MM.1S (cell line): Measurements from ENCODE around the gene PRXL2C.

Experiments
- DNase-seq: peaks from one replicate; pipeline ENCODE4 v3.0.0-alpha.2; 2015
- H2AFZ ChIP-seq: fragments of 300-600 bp; sonication (generic); 2 replicates; pipeline ENCODE4 v1.6.0; 2016; ENCODE audit warnings: antibody characterized with exemption, low read length
- H3F3A ChIP-seq: fragments of 300-600 bp; sonication (generic); 2 replicates; pipeline ENCODE4 v1.6.1; 2016; ENCODE audit warnings: mild to moderate bottlenecking, antibody characterized with exemption, low read length, moderate library complexity, mixed read lengths; ENCODE audit not compliant: insufficient read depth
- H3K27ac ChIP-seq: fragments of 300-600 bp; sonication (generic); 2 replicates; pipeline ENCODE4 v1.5.1; 2016; ENCODE audit warnings: mild to moderate bottlenecking, low read length
- H3K27me3 ChIP-seq: fragments of 300-600 bp; sonication (generic); replicated peaks from 2 replicates; pipeline ENCODE4 v1.6.0; 2016; ENCODE audit warnings: low read length; ENCODE audit not compliant: insufficient read depth
- H3K36me3 ChIP-seq: fragments of 300-600 bp; sonication (generic); replicated peaks from 2 replicates; pipeline ENCODE4 v1.6.1; 2016; ENCODE audit warnings: mild to moderate bottlenecking, low read length, mixed read lengths; ENCODE audit not compliant: insufficient read depth
- H3K4me1 ChIP-seq: fragments of 300-600 bp; sonication (generic); 2 replicates; pipeline ENCODE4 v1.6.1; 2016; ENCODE audit warnings: low read length, mixed read lengths
- H3K4me2 ChIP-seq: fragments of 300-600 bp; sonication (generic); 2 replicates; pipeline ENCODE4 v1.6.0; 2016; ENCODE audit warnings: low read depth, low read length
- H3K4me3 ChIP-seq: fragments of 300-600 bp; sonication (generic); 2 replicates; pipeline ENCODE4 v1.5.1; 2016; ENCODE audit warnings: low read length, mixed read lengths
- H3K79me2 ChIP-seq: fragments of 300-600 bp; sonication (generic); 2 replicates; pipeline ENCODE4 v1.6.1; 2016; ENCODE audit warnings: mixed run types, low read length, mixed read lengths
- H3K9ac ChIP-seq: fragments of 300-600 bp; sonication (generic); 2 replicates; pipeline ENCODE4 v1.6.1; 2016; ENCODE audit warnings: low read length, mixed read lengths
- H3K9me2 ChIP-seq: fragments of 300-600 bp; sonication (generic); replicated peaks from 2 replicates; pipeline ENCODE4 v1.6.1; 2016; ENCODE audit warnings: mild to moderate bottlenecking, low read length, mixed read lengths; ENCODE audit not compliant: insufficient read depth
- H3K9me3 ChIP-seq: fragments of 300-600 bp; sonication (generic); replicated peaks from 2 replicates; pipeline ENCODE4 v1.6.1; 2016; ENCODE audit warnings: mild to moderate bottlenecking, low read length, mixed read lengths; ENCODE audit not compliant: insufficient read depth
- H4K20me1 ChIP-seq: fragments of 300-600 bp; sonication (generic); 2 replicates; pipeline ENCODE4 v1.6.1; 2016; ENCODE audit warnings: mild to moderate bottlenecking, low read length, moderate library complexity, mixed read lengths; ENCODE audit not compliant: insufficient read depth
- CTCF ChIP-seq: fragments of 300-600 bp; sonication (generic); IDR thresholded peaks from 2 replicates; pipeline ENCODE4 v1.5.1; 2016; ENCODE audit warnings: antibody characterized with exemption, low read length, mixed read lengths
- EZH2 ChIP-seq: fragments of 300-600 bp; sonication (generic); optimal IDR thresholded peaks from 2 replicates; pipeline ENCODE3; 2017; ENCODE audit warnings: low read depth, mild to moderate bottlenecking, antibody characterized with exemption, low read length, mixed read lengths
- EZH2phosphoT487 ChIP-seq: fragments of 300-600 bp; sonication (generic); IDR thresholded peaks from 2 replicates; pipeline ENCODE4 v1.6.1; 2018; ENCODE audit warnings: antibody characterized with exemption, low read length

The PRXL2C gene

GRCh38 chr9:96619124-96619465 is 36.0 kb downstream of the PRXL2C start:
- H4K20me1 ChIP-seq = no peaks in the 10 kb centered on the region
- no peaks in the 10 kb centered on the region for H3K9me3 ChIP-seq
- no peak overlapping the region for H3K4me2 ChIP-seq
- no peaks in the 10 kb centered on the region for H3K36me3 ChIP-seq
- no peaks in the 10 kb centered on the region for H3K27me3 ChIP-seq
- H2AFZ ChIP-seq = no peak overlapping the region
- H3F3A ChIP-seq = no peaks in the 10 kb centered on the region
- no peak overlapping the region for H3K9ac ChIP-seq
- no peak overlapping the region for H3K27ac ChIP-seq
- no peaks in the 10 kb centered on the region for H3K79me2 ChIP-seq
- no peaks in the 10 kb centered on the region for H3K4me1 ChIP-seq
- no peak for DNase-seq
- H3K4me3 ChIP-seq = no peak overlapping the region
- no peaks in the 10 kb centered on the region for H3K9me2 ChIP-seq
- TF ChIP-seq EZH2 (no peak), CTCF (no peak), EZH2phosphoT487 (no peak)

- Histone ChIP-seq H4K20me1 (no peaks in the 10 kb centered on the region), H3K36me3 (no peaks in the 10 kb centered on the region), H2AFZ (no peak overlapping the region), H3K4me3 (no peak overlapping the region), H3F3A (no peaks in the 10 kb centered on the region), H3K27ac (no peak overlapping the region), H3K4me1 (no peaks in the 10 kb centered on the region), H3K9me2 (no peaks in the 10 kb centered on the region), H3K4me2 (no peak overlapping the region), H3K9ac (no peak overlapping the region), H3K27me3 (no peaks in the 10 kb centered on the region), H3K79me2 (no peaks in the 10 kb centered on the region), H3K9me3 (no peaks in the 10 kb centered on the region)
- TF ChIP-seq CTCF (no peak), EZH2phosphoT487 (no peak), EZH2 (no peak)
- DNase-seq = no peak
Observed at GRCh38 chr9:96618209-96619123, 36.7 kb downstream of the PRXL2C start.

DNA sequence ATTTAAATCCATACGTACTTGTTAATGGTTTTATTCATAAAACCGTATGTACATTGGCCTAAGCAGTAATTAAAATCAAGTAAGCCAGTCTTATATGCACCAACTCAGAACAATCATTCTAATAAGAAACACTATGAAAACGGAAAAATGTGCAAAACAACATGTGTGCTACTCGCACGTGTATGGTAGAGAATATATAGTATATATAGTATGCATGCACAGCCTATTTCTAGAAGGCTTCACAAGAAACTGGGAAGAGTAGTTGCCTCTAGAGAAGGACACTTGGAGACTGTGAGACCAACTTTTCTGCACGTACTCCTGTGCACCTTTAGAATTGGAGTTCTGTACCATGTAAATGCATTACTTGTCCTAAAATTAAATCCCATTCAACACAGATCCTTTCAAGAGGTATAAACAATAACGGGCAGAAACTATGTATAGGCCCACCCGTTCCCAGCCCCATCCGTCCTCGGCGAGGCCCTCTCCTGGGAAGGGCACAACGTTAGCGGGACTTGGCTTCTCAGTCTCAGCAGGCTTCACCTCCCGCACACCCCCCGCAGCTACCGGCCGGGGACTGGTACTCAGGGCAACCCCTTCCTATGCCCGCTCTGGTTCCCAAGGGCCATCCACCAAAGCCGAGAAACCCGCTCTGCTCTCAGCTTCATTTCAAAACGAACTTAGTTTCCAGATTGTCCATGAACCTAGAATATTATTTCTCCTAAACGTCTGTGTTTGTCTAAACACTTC is 37.5 kb downstream of the PRXL2C start:
- TF ChIP-seq EZH2 (no peak), EZH2phosphoT487 (no peak), CTCF (no peak)
- no peak overlapping the region for H3K4me3 ChIP-seq
- no peak for DNase-seq
- no peaks in the 10 kb centered on the region for H4K20me1 ChIP-seq
- H2AFZ ChIP-seq = no peak overlapping the region
- no peaks in the 10 kb centered on the region for H3K9me3 ChIP-seq
- no peak overlapping the region for H3K9ac ChIP-seq
- H3K27ac ChIP-seq = no peak overlapping the region
- H3K27me3 ChIP-seq = no peaks in the 10 kb centered on the region
- no peaks in the 10 kb centered on the region for H3K36me3 ChIP-seq
- H3K9me2 ChIP-seq = no peaks in the 10 kb centered on the region
- H3K79me2 ChIP-seq = no peaks in the 10 kb centered on the region
- no peaks in the 10 kb centered on the region for H3F3A ChIP-seq
- no peaks in the 10 kb centered on the region for H3K4me1 ChIP-seq
- H3K4me2 ChIP-seq = no peak overlapping the region
